ENCODE results near the gene RNF220.

Gene RNF220

DNA sequence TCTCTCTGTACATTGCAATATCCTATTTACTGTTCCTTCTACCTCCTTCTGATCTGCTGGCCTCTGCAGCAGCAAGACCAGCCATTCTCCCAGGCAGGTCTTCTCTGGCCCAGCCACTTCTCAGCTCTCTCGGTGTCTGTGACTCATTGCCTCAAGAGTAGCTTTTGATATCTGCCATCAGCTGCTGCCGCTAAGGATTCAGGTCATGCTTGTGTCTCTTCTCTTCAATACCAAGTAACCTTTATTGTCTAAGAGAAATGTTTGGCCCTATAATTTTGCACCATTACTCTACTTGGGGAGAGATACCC is 167.5 kb downstream of the RNF220 start:
- no peak overlapping the region for H3K4me3 ChIP-seq (ENCODE audit: low read length)
- TF ChIP-seq, protein P1, sequence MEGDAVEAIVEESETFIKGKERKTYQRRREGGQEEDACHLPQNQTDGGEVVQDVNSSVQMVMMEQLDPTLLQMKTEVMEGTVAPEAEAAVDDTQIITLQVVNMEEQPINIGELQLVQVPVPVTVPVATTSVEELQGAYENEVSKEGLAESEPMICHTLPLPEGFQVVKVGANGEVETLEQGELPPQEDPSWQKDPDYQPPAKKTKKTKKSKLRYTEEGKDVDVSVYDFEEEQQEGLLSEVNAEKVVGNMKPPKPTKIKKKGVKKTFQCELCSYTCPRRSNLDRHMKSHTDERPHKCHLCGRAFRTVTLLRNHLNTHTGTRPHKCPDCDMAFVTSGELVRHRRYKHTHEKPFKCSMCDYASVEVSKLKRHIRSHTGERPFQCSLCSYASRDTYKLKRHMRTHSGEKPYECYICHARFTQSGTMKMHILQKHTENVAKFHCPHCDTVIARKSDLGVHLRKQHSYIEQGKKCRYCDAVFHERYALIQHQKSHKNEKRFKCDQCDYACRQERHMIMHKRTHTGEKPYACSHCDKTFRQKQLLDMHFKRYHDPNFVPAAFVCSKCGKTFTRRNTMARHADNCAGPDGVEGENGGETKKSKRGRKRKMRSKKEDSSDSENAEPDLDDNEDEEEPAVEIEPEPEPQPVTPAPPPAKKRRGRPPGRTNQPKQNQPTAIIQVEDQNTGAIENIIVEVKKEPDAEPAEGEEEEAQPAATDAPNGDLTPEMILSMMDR (conservative IDR thresholded peaks at IDR 0.05; ENCODE audit: low read length) = no peak
- DNase-seq (ENCODE audit: low read depth) = no peak

DNA sequence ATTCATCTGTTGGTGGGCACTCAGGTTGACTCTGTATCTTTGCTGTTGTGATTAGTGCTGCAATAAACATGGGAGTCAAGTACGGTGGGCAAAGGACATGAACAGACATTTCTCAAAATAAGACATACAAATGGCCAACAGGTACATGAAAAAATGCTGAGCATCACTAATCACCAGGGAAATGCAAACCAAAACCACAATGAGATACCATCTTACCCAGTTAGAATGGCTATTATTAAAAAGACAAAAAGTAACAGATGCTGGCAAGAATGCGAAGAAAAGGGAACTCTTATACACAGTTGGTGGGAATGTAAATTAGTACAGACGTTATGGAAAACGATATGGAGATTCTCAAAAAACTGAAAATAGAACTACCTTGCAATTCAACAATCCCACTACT is 170.3 kb downstream of the RNF220 start:
- H3K4me3 ChIP-seq (ENCODE audit: low read length) = no peak overlapping the region
- no peak for DNase-seq (ENCODE audit: low read depth)
- TF ChIP-seq, protein P1 (conservative IDR thresholded peaks at IDR 0.05; ENCODE audit: low read length) = no peak

DNA sequence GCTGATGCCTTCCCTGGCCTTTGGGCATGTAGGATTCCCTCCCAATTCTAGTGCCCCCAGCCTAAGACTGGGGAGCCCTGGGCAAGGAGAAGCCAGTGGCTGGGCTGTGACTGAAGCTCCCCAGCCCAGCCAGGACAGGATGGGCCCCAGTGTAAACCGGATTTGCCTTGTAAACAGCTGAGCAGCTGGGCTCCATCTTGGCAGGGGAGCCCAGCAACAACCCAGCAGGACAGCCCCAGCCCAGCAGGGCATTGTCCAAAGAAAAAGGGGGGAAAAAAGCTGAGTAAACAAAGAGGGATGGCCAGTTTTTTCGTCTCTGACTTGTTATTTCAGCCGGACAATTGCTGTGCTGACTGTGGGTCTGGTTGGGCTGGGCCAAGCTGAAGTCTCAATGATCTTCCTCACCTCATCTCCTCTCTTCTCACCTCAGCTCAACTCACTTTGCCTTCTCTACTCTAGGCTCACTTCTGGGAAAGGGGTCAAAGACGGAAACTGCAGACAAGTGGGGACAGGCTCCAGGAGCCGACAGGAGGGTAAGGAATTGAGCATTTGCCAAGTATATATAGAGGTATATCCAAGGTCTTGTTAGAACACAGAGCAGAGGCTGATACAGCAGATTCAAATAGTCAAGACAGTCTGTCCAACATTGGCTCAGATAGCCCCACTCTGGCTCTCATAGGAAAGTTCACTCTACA is 171.5 kb downstream of the RNF220 start:
- H3K4me3 ChIP-seq (ENCODE audit: low read length) = no peak overlapping the region
- TF ChIP-seq, protein P1 (conservative IDR thresholded peaks at IDR 0.05; ENCODE audit: low read length) = no peak
- DNase-seq (ENCODE audit: low read depth) = no peak

DNA sequence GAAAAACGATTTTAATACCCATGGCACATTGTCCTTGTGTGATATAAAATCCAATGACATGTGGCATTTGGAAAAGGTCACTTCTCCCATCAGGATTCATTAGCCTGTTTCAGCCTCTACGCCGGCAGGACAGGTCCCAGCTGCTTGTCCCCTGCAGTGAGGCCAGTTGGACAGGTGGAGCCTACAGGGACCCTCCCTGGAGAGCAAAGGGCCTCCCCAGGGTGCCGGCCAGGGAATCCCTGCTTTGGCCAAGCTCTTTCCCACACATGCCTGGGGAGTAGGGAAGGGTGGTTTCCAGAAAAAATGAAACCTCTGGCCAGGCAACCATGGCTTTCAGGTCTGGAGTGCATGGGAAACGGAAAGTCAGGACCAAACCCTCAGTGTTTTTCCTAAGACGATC is 176.2 kb downstream of the RNF220 start:
- TF ChIP-seq, protein P1 (conservative IDR thresholded peaks at IDR 0.05; ENCODE audit: low read length) = no peak
- DNase-seq (ENCODE audit: low read depth) = no peak
- H3K4me3 ChIP-seq (ENCODE audit: low read length) = no peak overlapping the region

DNA sequence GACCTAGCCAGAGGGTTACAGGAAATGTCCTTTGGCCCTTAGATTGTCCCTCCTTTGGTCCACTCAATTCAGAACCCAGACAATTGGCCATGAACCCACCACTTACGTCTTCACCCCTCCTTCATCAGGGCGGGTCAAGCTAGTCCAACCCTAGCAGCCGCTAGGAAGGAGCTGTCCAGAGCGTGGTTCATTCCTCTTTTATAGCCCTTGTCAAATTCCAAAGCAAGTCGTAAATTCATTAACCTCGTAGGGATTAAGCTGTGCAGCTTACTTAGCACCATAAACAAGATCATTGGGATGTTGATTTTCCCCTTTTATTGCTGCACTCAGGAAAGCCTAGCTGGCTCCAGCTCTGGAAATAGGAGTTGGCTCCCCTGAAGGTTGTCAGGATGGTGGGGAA is 179.1 kb downstream of the RNF220 start:
- H3K4me3 ChIP-seq (ENCODE audit: low read length) = no peak overlapping the region
- no peak for DNase-seq (ENCODE audit: low read depth)
- TF ChIP-seq, protein P1 (conservative IDR thresholded peaks at IDR 0.05; ENCODE audit: low read length) = no peak

DNA sequence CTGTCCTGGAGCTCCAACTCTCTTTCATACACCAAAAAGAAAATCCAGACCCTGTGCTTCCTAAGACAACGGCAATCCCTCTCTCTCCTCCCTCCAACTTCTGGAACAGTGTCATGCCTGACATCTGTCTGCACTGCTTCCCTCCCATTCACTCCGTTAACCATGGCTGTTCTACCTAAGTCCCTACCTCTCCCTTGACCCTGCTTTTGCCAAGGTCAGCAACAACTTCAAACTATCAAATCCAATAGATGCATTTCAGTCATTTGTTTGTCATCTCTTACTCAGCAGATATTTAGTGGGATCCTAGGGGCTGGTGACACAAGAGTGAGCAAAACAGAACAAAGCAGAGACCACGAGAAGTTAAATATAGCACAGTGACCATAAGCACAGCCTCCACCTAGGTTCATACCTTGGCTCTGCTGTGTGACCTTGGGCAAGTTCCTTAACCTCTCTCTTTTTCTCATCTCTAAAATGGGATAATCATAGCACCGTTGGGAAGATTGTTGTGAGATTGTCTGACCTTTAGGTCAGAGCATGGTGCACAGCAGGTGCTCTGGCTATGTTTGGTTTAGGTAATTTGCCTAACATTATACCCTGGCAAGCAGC is 180.4 kb downstream of the RNF220 start:
- TF ChIP-seq, protein P1 (conservative IDR thresholded peaks at IDR 0.05; ENCODE audit: low read length) = no peak
- DNase-seq (ENCODE audit: low read depth) = no peak
- no peak overlapping the region for H3K4me3 ChIP-seq (ENCODE audit: low read length)

DNA sequence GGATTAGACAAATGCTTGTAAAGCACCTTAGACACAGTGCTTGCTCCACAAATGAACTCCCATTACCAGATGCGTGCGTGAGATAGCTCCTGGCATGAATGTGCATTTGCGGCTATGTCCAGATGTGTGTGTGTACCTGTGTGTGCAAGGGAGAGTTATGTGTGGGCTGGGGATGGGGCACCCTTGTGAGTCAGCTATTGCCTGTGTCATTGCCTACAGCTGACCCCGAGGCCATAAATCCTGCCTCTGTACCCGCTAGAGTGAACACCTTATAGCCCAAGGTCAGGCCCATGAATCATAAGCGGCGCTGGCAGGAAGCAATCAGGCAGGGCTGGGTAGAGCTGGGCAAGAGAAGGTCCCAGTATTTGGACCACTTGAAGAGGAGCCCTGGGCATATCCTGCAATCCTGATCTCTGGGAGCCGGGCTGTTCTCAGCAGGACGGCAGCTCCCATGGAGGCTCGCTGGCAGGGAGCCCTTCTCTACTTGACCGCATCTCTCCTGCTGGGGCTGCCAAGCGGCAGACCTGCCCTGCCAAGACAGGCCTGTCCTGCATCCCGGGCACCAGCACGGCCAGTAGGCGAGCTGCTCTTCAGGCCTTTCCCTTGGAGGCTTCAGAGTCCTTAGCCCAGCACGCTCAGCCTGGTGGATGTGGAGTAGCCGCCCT is 182.9 kb downstream of the RNF220 start:
- DNase-seq (ENCODE audit: low read depth) = no peak
- no peak overlapping the region for H3K4me3 ChIP-seq (ENCODE audit: low read length)
- TF ChIP-seq, protein P1 (conservative IDR thresholded peaks at IDR 0.05; ENCODE audit: low read length) = no peak
